GM12878 (cell line): Measurements from ENCODE around the gene ZNF804B. TPM values are rescaled to one million over a fixed set of nuclear protein-coding genes. Genes with fewer than 3 reads are reported as not detected.

Experiments used
- ATAC-seq: fragments of 200-7000 bp; cut with Tn5 transposase; 3 replicates; pipeline ENCODE4 v1.9.1; 2020; ENCODE audit warnings: mild to moderate bottlenecking, moderate library complexity
- BruUV-seq: library from RNA; stranded (reverse); fragments of 400-500 nt; replicated peaks from 2 replicates; lab custom pipeline; 2021; lab: Mats Ljungman, UMichigan
- CTCF ChIA-PET: fragments of 300-600 bp; sonication (Branson Sonifier 250); formaldehyde crosslinking; extraction: SDS; loops from one replicate; lab custom pipeline; 2021; ENCODE audit warnings: inconsistent platforms; lab: Yijun Ruan, JAX
- POLR2A ChIA-PET: fragments of 350-600 bp; formaldehyde crosslinking; extraction: SDS; loops from one replicate; lab custom pipeline; 2021; ENCODE audit warnings: inconsistent platforms; lab: Charles Lee
- RAD21 ChIA-PET: fragments of 300-600 bp; sonication (Branson Sonifier 250); formaldehyde crosslinking; loops from one replicate; lab custom pipeline; 2023; ENCODE audit warnings: antibody characterized with exemption; ENCODE audit not compliant: unreplicated experiment; lab: Charles Lee
- SMC1A ChIA-PET: fragments of 300-600 bp; sonication (Branson Sonifier 250); formaldehyde crosslinking; loops from one replicate; lab custom pipeline; 2023; ENCODE audit not compliant: unreplicated experiment, uncharacterized antibody; lab: Charles Lee
- DNase-seq: peaks from one replicate; pipeline ENCODE4 v3.0.0-alpha.2; 2011; ENCODE audit warnings: low read depth, low spot score
- FAIRE-seq: peaks from 3 replicates; lab custom pipeline; 2011; peaks lifted over from hg19 to GRCh38; lab: Jason Lieb, UNC
- H2AFZ ChIP-seq: 2 replicates; pipeline ENCODE4 v1.6.0; 2011; ENCODE audit warnings: low read depth, low read length, control low read depth; ENCODE audit not compliant: control insufficient read depth
- H3K27ac ChIP-seq: 2 replicates; pipeline ENCODE4 v1.5.1; 2011; ENCODE audit warnings: control low read depth; ENCODE audit not compliant: control insufficient read depth, insufficient read depth
- H3K27me3 ChIP-seq, 2 experiments: replicated peaks in 1 of 2; 2 replicates each; pipeline versions ENCODE4 v1.6.0 to v1.6.1; 2011; ENCODE audit warnings: low read length in 1 of 2; ENCODE audit not compliant: control insufficient read depth in 2 of 2, insufficient read depth in 2 of 2
- H3K36me3 ChIP-seq, 2 experiments: 2 replicates each; pipeline ENCODE4 v1.5.1; 2011; ENCODE audit warnings: low read length in 1 of 2; ENCODE audit not compliant: control insufficient read depth in 2 of 2, insufficient read depth in 2 of 2
- H3K4me1 ChIP-seq: 2 replicates; pipeline ENCODE4 v1.6.1; 2011; ENCODE audit warnings: mild to moderate bottlenecking, low read length, moderate library complexity, mixed read lengths; ENCODE audit not compliant: control insufficient read depth, insufficient read depth
- H3K4me2 ChIP-seq: 2 replicates; pipeline ENCODE4 v1.6.0; 2011; ENCODE audit warnings: control low read depth; ENCODE audit not compliant: control insufficient read depth, insufficient read depth
- H3K4me3 ChIP-seq: fragments of 200-600 bp; sonication (generic); 2 replicates; pipeline ENCODE4 v1.5.1; 2016
- H3K79me2 ChIP-seq: 2 replicates; pipeline ENCODE4 v1.6.0; 2011; ENCODE audit warnings: low read length; ENCODE audit not compliant: control insufficient read depth, insufficient read depth
- H3K9ac ChIP-seq: 2 replicates; pipeline ENCODE4 v1.8.0; 2011; ENCODE audit warnings: low read length, control low read depth, mixed read lengths; ENCODE audit not compliant: control insufficient read depth, insufficient read depth
- H3K9me3 ChIP-seq: replicated peaks from 3 replicates; pipeline ENCODE4 v1.5.1; 2011; ENCODE audit warnings: mild to moderate bottlenecking, low read length; ENCODE audit not compliant: control insufficient read depth, insufficient read depth
- H4K20me1 ChIP-seq: 2 replicates; pipeline ENCODE4 v1.6.0; 2011; ENCODE audit not compliant: control insufficient read depth, insufficient read depth
- BHLHE40 ChIP-seq, 2 experiments: fragments of 450-650 bp in 1 of 2; IDR thresholded peaks; 2 replicates each; pipeline ENCODE4 v1.6.1; 2011 to 2017; ENCODE audit warnings: low read depth in 2 of 2, borderline replicate concordance in 1 of 2, improper control_type of control experiment in 1 of 2, low read length in 1 of 2, mild to moderate bottlenecking in 1 of 2
- BMI1 ChIP-seq: fragments of 450-650 bp; IDR thresholded peaks from 2 replicates; pipeline ENCODE4 v1.6.1; 2016; ENCODE audit warnings: mild to moderate bottlenecking, moderate library complexity, borderline replicate concordance
- EZH2 ChIP-seq: IDR thresholded peaks from 2 replicates; pipeline ENCODE4 v1.6.1; 2012; ENCODE audit warnings: low read depth, mild to moderate bottlenecking, control low read depth, inconsistent platforms, low read length, borderline replicate concordance; ENCODE audit not compliant: control insufficient read depth
- KAT2A ChIP-seq: conservative IDR thresholded peaks from 2 replicates; pipeline ENCODE4 v1.6.1; 2011; ENCODE audit warnings: low read depth, low read length; ENCODE audit not compliant: control insufficient read depth
- MTA2 ChIP-seq: fragments of 450-650 bp; IDR thresholded peaks from 2 replicates; pipeline ENCODE4 v1.6.1; 2016; ENCODE audit warnings: low read depth, mild to moderate bottlenecking, moderate library complexity
- PKNOX1 ChIP-seq: fragments of 450-650 bp; IDR thresholded peaks from 2 replicates; pipeline ENCODE4 v1.6.1; 2016; ENCODE audit warnings: mild to moderate bottlenecking
- ZNF217 ChIP-seq: fragments of 450-650 bp; IDR thresholded peaks from 2 replicates; pipeline ENCODE4 v1.6.1; 2017; ENCODE audit warnings: antibody characterized with exemption, mild to moderate bottlenecking
- WGBS: methylation state at CpG from one replicate; pipeline ENCODE4 v1.1.6; 2016; ENCODE audit warnings: low lambda C conversion rate; ENCODE audit not compliant: insufficient replicate concordance, insufficient coverage; ENCODE audit errors: missing lambda C conversion rate; 5-methylcytosine and 5-hydroxymethylcytosine counted together
- in situ Hi-C: fragments of 300-500 bp; cut with MboI; formaldehyde crosslinking; loops from 9 replicates; pipeline ENCODE4 v1.14.3; 2018; ENCODE audit warnings: mixed read lengths
- intact Hi-C: fragments of 100-400 bp; cut with micrococcal nuclease; formaldehyde crosslinking; loops from one replicate; pipeline ENCODE4 v1.14.2; 2022; ENCODE audit not compliant: unreplicated experiment
- polyA plus RNA-seq, 11 experiments: library from polyadenylated mRNA; depleted of rRNA in 4 of 11; unstranded in 6 of 11; stranded (reverse) in 5 of 11; fragments of >200 nt; fragmentation: Nextera tagmentation in 4 of 11; fragmentation: Illumina TruSeq in 1 of 11; extraction: Ambion mirVana in 4 of 11; extraction: Trizol in 1 of 11; gene quantifications; 1 replicate in 1 of 11; 2 replicates in 10 of 11; pipeline versions ENCODE4 v1.2.1 to v1.2.3, GENCODE V29; 2011 to 2016; ENCODE audit warnings: inconsistent platforms in 2 of 11, missing spikeins in 2 of 11, low read depth in 1 of 11
- total RNA-seq, 4 experiments: library from RNA; depleted of rRNA in 3 of 4; stranded (reverse); fragments of >200 nt in 3 of 4; fragmentation: Illumina TruSeq in 1 of 4; extraction: Trizol in 1 of 4; gene quantifications; 2 replicates each; pipeline versions ENCODE4 v1.2.1 to v1.2.3, GENCODE V29; 2013 to 2021

Gene ZNF804B
- total and polyA plus RNA-seq, 10 of the 15 experiments (the other 5 are each of a cell fraction or from before 2014, with no cell fraction given): not detected

- Histone ChIP-seq H3K9ac (no peak overlapping the region), H3K9me3 (no peaks in the 10 kb centered on the region), H3K4me2 (no peak overlapping the region), H3K36me3 (no peaks in the 10 kb centered on the region), H2AFZ (no peak overlapping the region), H3K4me3 (no peak overlapping the region), H3K79me2 (no peaks in the 10 kb centered on the region), H3K27me3 (no peaks in the 10 kb centered on the region), H4K20me1 (no peaks in the 10 kb centered on the region), H3K4me1 (no peaks in the 10 kb centered on the region), H3K27ac (no peak overlapping the region)
- ATAC-seq (peak; percentile 80), FAIRE-seq (no peak), DNase-seq (no peak)
- BruUV-seq: no TSS peak
- ChIA-PET POLR2A (no interaction called here), RAD21 (interaction anchor here (0.6 to 1.8 kb wide), 4 partner anchors 24 to 308 kb away, joined by 3 to 6 read pairs (median 3); no protein-coding TSS in a partner anchor), CTCF (no interaction called here), SMC1A (interaction anchor here (0.8 to 2.5 kb wide), 5 partner anchors 24 to 51 kb away, joined by 3 to 12 read pairs (median 5); no protein-coding TSS in a partner anchor)
- TF ChIP-seq MTA2: peak; percentile 78
- peak; percentile 15; the same call in 1 of the 2 replicates for TF ChIP-seq BMI1
- no peak for TF ChIP-seq EZH2
- TF ChIP-seq PKNOX1: peak; percentile 83
- TF ChIP-seq ZNF217: peak; percentile 59; the same call in 1 of the 2 replicates
- TF ChIP-seq KAT2A: no peak
- peak in 1 of 2 experiments; percentile 19; a peak in 1 of 4 replicates for TF ChIP-seq BHLHE40 (IDR thresholded peaks at IDR 0.05; ENCODE audit: borderline replicate concordance in 1 of 2, low read depth in 2 of 2, low read length in 1 of 2)
- intact Hi-C loops (no loop called here), in situ Hi-C loops (no loop called here)
- WGBS: 0% methylated on average over 2 of the region's 2 CpGs
These were observed 293.6 kb downstream of the ZNF804B start for GRCh38 chr7:89053130-89053529.
